ENCODE results near the gene CDC42EP3.

The CDC42EP3 gene

GRCh38 chr2:37671009-37671815 is at the start of gene CDC42EP3:
TSS of gene CDC42EP3 (minus strand) at chr2:37671642. CDS start at chr2:37646587, 25,055 bp downstream.
- peak; percentile 55 for DNase-seq (ENCODE audit: low read depth)

GRCh38 chr2:37721201-37721560 is 49.7 kb upstream of the CDC42EP3 start:
- DNase-seq (ENCODE audit: low read depth), result no peak

- DNase-seq (ENCODE audit: low read depth), result no peak
Observed at GRCh38 chr2:37720533-37721200, 49.2 kb upstream of the CDC42EP3 start.

- DNase-seq (ENCODE audit: low read depth), result no peak
Observed at GRCh38 chr2:37718515-37719161, 47.2 kb upstream of the CDC42EP3 start.

- peak; percentile 7 for DNase-seq (ENCODE audit: low read depth)
Observed at GRCh38 chr2:37713258-37713700, 41.8 kb upstream of the CDC42EP3 start.

GRCh38 chr2:37711831-37712230 is 40.4 kb upstream of the CDC42EP3 start:
- no peak for DNase-seq (ENCODE audit: low read depth)

- no peak for DNase-seq (ENCODE audit: low read depth)
Observed at GRCh38 chr2:37711308-37711731, 39.9 kb upstream of the CDC42EP3 start.

- DNase-seq (ENCODE audit: low read depth), result no peak
Observed at GRCh38 chr2:37709111-37709510, 37.7 kb upstream of the CDC42EP3 start.

- no peak for DNase-seq (ENCODE audit: low read depth)
Observed at GRCh38 chr2:37708146-37708545, 36.7 kb upstream of the CDC42EP3 start.

GRCh38 chr2:37707393-37707792 is 36.0 kb upstream of the CDC42EP3 start:
- no peak for DNase-seq (ENCODE audit: low read depth)

- no peak for DNase-seq (ENCODE audit: low read depth)
Observed at GRCh38 chr2:37706334-37707183, 35.1 kb upstream of the CDC42EP3 start.

GRCh38 chr2:37705191-37705590 is 33.7 kb upstream of the CDC42EP3 start:
- DNase-seq (ENCODE audit: low read depth), result no peak

GRCh38 chr2:37698931-37699481 is 27.6 kb upstream of the CDC42EP3 start:
- DNase-seq (ENCODE audit: low read depth), result no peak

GRCh38 chr2:37695336-37695735 is 23.9 kb upstream of the CDC42EP3 start:
- no peak for DNase-seq (ENCODE audit: low read depth)

GRCh38 chr2:37692711-37693110 is 21.3 kb upstream of the CDC42EP3 start:
- DNase-seq (ENCODE audit: low read depth), result no peak

- no peak for DNase-seq (ENCODE audit: low read depth)
Observed at GRCh38 chr2:37689751-37690150, 18.3 kb upstream of the CDC42EP3 start.

GRCh38 chr2:37688771-37689468 is 17.5 kb upstream of the CDC42EP3 start:
- DNase-seq (ENCODE audit: low read depth), result no peak

- DNase-seq (ENCODE audit: low read depth), result no peak
Observed at GRCh38 chr2:37686792-37687526, 15.5 kb upstream of the CDC42EP3 start.

GRCh38 chr2:37684809-37685208 is 13.4 kb upstream of the CDC42EP3 start:
- DNase-seq (ENCODE audit: low read depth), result no peak
